ENCODE data around the gene DLGAP1. TPM values are rescaled to one million over a fixed set of nuclear protein-coding genes. Genes with fewer than 3 reads are reported as not detected.

DLGAP1 gene
- total and polyA plus RNA-seq, 2 donors (not counting 1 experiment from before 2014, with no cell fraction given): 0.07 to 0.61 TPM

GRCh38 chr18:4146797-4147196 is 308.3 kb downstream of the DLGAP1 start:
- Mint-ChIP-seq H3K4me1 (no peaks in the 10 kb centered on the region), H3K27me3 (no peaks in the 10 kb centered on the region), H3K4me3 (no peak overlapping the region), H3K9me3 (ENCODE audit: insufficient read depth) (no peaks in the 10 kb centered on the region), H3K27ac (no peak overlapping the region)
- no peak overlapping the region for H3K4me2 ChIP-seq (replicated peaks; ENCODE audit: low read depth, low read length, poor library complexity, severe bottlenecking)
- TF ChIP-seq EZH2 (IDR thresholded peaks at IDR 0.05; ENCODE audit: borderline replicate concordance, insufficient read depth, low read depth, low read length, poor library complexity, severe bottlenecking) (no peak), CTCF (IDR thresholded peaks at IDR 0.05) (no peak)
- no peaks in the 10 kb centered on the region for H3K4me1 ChIP-seq (ENCODE audit: control insufficient read depth in 2 of 2, insufficient read depth in 2 of 2, low read length in 2 of 2)
- H3K9ac ChIP-seq (ENCODE audit: low read length): no peak overlapping the region
- no peak for DNase-seq
- no peak overlapping the region for H3K4me3 ChIP-seq (ENCODE audit: control extremely low read depth in 1 of 5, extremely low read depth in 1 of 5, insufficient read depth in 1 of 5, low read depth in 2 of 5, low read length in 4 of 5)
- no peaks in the 10 kb centered on the region for H3K79me2 ChIP-seq (ENCODE audit: control insufficient read depth, insufficient read depth, low read length)
- H4K20me1 ChIP-seq (ENCODE audit: control insufficient read depth, insufficient read depth, low read length, poor library complexity, severe bottlenecking): no peaks in the 10 kb centered on the region
- no peaks in the 10 kb centered on the region for H3K27me3 ChIP-seq (replicated peaks in 1 of 4; ENCODE audit: control extremely low read depth in 1 of 4, control insufficient read depth in 3 of 4, insufficient read depth in 4 of 4, low read length in 3 of 4)
- POLR2A ChIA-PET: no interaction called here
- no peaks in the 10 kb centered on the region for H3K36me3 ChIP-seq (replicated peaks in 1 of 2; ENCODE audit: control extremely low read depth in 1 of 2, control insufficient read depth in 1 of 2, extremely low read depth in 1 of 2, insufficient read depth in 2 of 2, low read length in 1 of 2)
- peaks cover 0 to 11% (median 0%) of the 10 kb centered on the region in 3 donors for H3K9me3 ChIP-seq (ENCODE audit: control extremely low read depth in 1 of 3, control insufficient read depth in 2 of 3, insufficient read depth in 1 of 3, low read length in 2 of 3)
- intact Hi-C loops (cut with micrococcal nuclease): no loop called here
- no peak for ATAC-seq (ENCODE audit: low read depth)
- CTCF ChIA-PET: no interaction called here
- WGBS (ENCODE audit: insufficient coverage): no CpG with 5 or more reads among the region's 1 CpG
- no peak overlapping the region for H3K27ac ChIP-seq (ENCODE audit: low read length in 2 of 2)
- H2AFZ ChIP-seq (ENCODE audit: insufficient read depth, low read depth, low read length, poor library complexity, severe bottlenecking): no peak overlapping the region

GRCh38 chr18:4144201-4144600 is 310.9 kb downstream of the DLGAP1 start:
- H3K79me2 ChIP-seq (ENCODE audit: control insufficient read depth, insufficient read depth, low read length): no peaks in the 10 kb centered on the region
- no peak overlapping the region for H3K4me2 ChIP-seq (replicated peaks; ENCODE audit: low read depth, low read length, poor library complexity, severe bottlenecking)
- WGBS (ENCODE audit: insufficient coverage): no CpG with 5 or more reads among the region's 1 CpG
- no peaks in the 10 kb centered on the region for H3K36me3 ChIP-seq (replicated peaks in 1 of 2; ENCODE audit: control extremely low read depth in 1 of 2, control insufficient read depth in 1 of 2, extremely low read depth in 1 of 2, insufficient read depth in 2 of 2, low read length in 1 of 2)
- POLR2A ChIA-PET: no interaction called here
- H3K27ac ChIP-seq (ENCODE audit: low read length in 2 of 2): no peak overlapping the region
- no peak overlapping the region for H3K9ac ChIP-seq (ENCODE audit: low read length)
- TF ChIP-seq EZH2 (IDR thresholded peaks at IDR 0.05; ENCODE audit: borderline replicate concordance, insufficient read depth, low read depth, low read length, poor library complexity, severe bottlenecking) (no peak), CTCF (IDR thresholded peaks at IDR 0.05) (no peak)
- no peak overlapping the region for H3K4me3 ChIP-seq (ENCODE audit: control extremely low read depth in 1 of 5, extremely low read depth in 1 of 5, insufficient read depth in 1 of 5, low read depth in 2 of 5, low read length in 4 of 5)
- DNase-seq (no peak), ATAC-seq (ENCODE audit: low read depth) (no peak)
- peaks cover 0 to 11% (median 0%) of the 10 kb centered on the region in 3 donors for H3K9me3 ChIP-seq (ENCODE audit: control extremely low read depth in 1 of 3, control insufficient read depth in 2 of 3, insufficient read depth in 1 of 3, low read length in 2 of 3)
- intact Hi-C loops (cut with micrococcal nuclease): no loop called here
- H3K27ac Mint-ChIP-seq: no peak overlapping the region
- H3K4me1 Mint-ChIP-seq: no peaks in the 10 kb centered on the region
- H3K4me3 Mint-ChIP-seq: no peak overlapping the region
- CTCF ChIA-PET: no interaction called here
- no peaks in the 10 kb centered on the region for H3K9me3 Mint-ChIP-seq (ENCODE audit: insufficient read depth)
- no peaks in the 10 kb centered on the region for H3K27me3 ChIP-seq (replicated peaks in 1 of 4; ENCODE audit: control extremely low read depth in 1 of 4, control insufficient read depth in 3 of 4, insufficient read depth in 4 of 4, low read length in 3 of 4)
- no peak overlapping the region for H2AFZ ChIP-seq (ENCODE audit: insufficient read depth, low read depth, low read length, poor library complexity, severe bottlenecking)
- no peaks in the 10 kb centered on the region for H3K4me1 ChIP-seq (ENCODE audit: control insufficient read depth in 2 of 2, insufficient read depth in 2 of 2, low read length in 2 of 2)
- no peaks in the 10 kb centered on the region for H4K20me1 ChIP-seq (ENCODE audit: control insufficient read depth, insufficient read depth, low read length, poor library complexity, severe bottlenecking)
- no peaks in the 10 kb centered on the region for H3K27me3 Mint-ChIP-seq
